Thyroid gland (tissue), 4 donors: Measurements from ENCODE around the gene B4GALT3.

Source experiments
- POLR2A ChIP-seq, 2 donors: fragments of 450-650 bp; IDR thresholded peaks; one replicate each; pipeline ENCODE4 v1.6.1; 2017; ENCODE audit warnings: antibody characterized with exemption in 2 of 2, mild to moderate bottlenecking in 2 of 2, moderate library complexity in 1 of 2
- TF ChIP-seq, protein P1 (sequence below), 6 experiments: fragments of 200-600 bp in 3 of 6; fragments of 450-650 bp in 3 of 6; sonication (generic) in 3 of 6; IDR thresholded peaks; one replicate each; pipeline ENCODE4 v1.5.1; 2016 to 2019; ENCODE audit warnings: antibody characterized with exemption in 6 of 6, mild to moderate bottlenecking in 2 of 6, inconsistent platforms in 1 of 6, moderate library complexity in 1 of 6

GRCh38 chr1:161128591-161129420 is 48.5 kb downstream of the B4GALT3 start:
- TF ChIP-seq, protein P1, sequence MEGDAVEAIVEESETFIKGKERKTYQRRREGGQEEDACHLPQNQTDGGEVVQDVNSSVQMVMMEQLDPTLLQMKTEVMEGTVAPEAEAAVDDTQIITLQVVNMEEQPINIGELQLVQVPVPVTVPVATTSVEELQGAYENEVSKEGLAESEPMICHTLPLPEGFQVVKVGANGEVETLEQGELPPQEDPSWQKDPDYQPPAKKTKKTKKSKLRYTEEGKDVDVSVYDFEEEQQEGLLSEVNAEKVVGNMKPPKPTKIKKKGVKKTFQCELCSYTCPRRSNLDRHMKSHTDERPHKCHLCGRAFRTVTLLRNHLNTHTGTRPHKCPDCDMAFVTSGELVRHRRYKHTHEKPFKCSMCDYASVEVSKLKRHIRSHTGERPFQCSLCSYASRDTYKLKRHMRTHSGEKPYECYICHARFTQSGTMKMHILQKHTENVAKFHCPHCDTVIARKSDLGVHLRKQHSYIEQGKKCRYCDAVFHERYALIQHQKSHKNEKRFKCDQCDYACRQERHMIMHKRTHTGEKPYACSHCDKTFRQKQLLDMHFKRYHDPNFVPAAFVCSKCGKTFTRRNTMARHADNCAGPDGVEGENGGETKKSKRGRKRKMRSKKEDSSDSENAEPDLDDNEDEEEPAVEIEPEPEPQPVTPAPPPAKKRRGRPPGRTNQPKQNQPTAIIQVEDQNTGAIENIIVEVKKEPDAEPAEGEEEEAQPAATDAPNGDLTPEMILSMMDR (IDR thresholded peaks at IDR 0.05) = no peak
- TF ChIP-seq POLR2A (IDR thresholded peaks at IDR 0.05) = no peak
